Measurements from ENCODE around the gene VKORC1L1.
"Not testable (repeated sequence)": the region's sequence is repeated elsewhere in the genome, so short reads cannot be mapped to it uniquely, and the experiment has no call there.

VKORC1L1 gene

GRCh38 chr7:65992526-65992925 is 119.7 kb downstream of the VKORC1L1 start:
- no peak for DNase-seq (ENCODE audit: low spot score)
- in situ Hi-C loops (cut with MboI; ENCODE audit: low pct_unique_long_range_greater_than_20kb, low sequenced_read_pairs, unreplicated experiment), result no loop called here
- no peak for TF ChIP-seq CTCF (IDR thresholded peaks at IDR 0.05; ENCODE audit: extremely low read depth, insufficient read depth, missing control alignments)

- DNase-seq (ENCODE audit: low spot score); in situ Hi-C loops (cut with MboI; ENCODE audit: low pct_unique_long_range_greater_than_20kb, low sequenced_read_pairs, unreplicated experiment): not testable (repeated sequence)
Observed at GRCh38 chr7:65994984-65995383, 122.1 kb downstream of the VKORC1L1 start.

GRCh38 chr7:66000823-66001417 is 128.0 kb downstream of the VKORC1L1 start:
- in situ Hi-C loops (cut with MboI; ENCODE audit: low pct_unique_long_range_greater_than_20kb, low sequenced_read_pairs, unreplicated experiment); DNase-seq (ENCODE audit: low spot score): not testable (repeated sequence)

- in situ Hi-C loops (cut with MboI; ENCODE audit: low pct_unique_long_range_greater_than_20kb, low sequenced_read_pairs, unreplicated experiment); DNase-seq (ENCODE audit: low spot score): not testable (repeated sequence)
Observed at GRCh38 chr7:66005115-66005671, 132.3 kb downstream of the VKORC1L1 start.

- no peak for DNase-seq (ENCODE audit: low spot score)
- TF ChIP-seq CTCF (IDR thresholded peaks at IDR 0.05; ENCODE audit: extremely low read depth, insufficient read depth, missing control alignments), result no peak
- in situ Hi-C loops (cut with MboI; ENCODE audit: low pct_unique_long_range_greater_than_20kb, low sequenced_read_pairs, unreplicated experiment), result no loop called here
Observed at GRCh38 chr7:66007232-66007631, 134.4 kb downstream of the VKORC1L1 start.
